ENCODE data around the gene COL23A1. TPM values are rescaled to one million over a fixed set of nuclear protein-coding genes. Genes with fewer than 3 reads are reported as not detected.
"Not testable (repeated sequence)": the region's sequence is repeated elsewhere in the genome, so short reads cannot be mapped to it uniquely, and the experiment has no call there.

COL23A1 gene
- total and polyA plus RNA-seq, 4 donors = 0.76 to 4.4 (median 1.3) TPM

DNA sequence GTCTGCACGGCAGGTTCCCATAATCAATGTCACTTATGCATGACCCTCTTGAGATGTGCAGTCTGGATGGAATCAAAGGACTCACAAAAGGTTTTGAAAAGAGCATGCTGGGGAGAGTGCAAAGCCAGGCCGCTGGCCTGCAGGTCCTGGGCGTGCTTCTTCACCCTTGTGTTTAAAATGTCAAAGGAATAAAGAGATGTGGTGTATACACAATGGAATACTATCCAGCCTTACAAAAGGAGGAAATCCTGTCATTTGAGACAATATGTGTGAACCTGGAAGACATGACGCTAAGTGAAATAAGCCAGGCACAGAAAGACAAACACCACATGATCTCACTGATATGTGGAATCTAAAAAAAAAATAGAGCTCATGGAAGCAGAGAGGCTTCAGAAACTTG is 220.1 kb downstream of the COL23A1 start:
- Histone ChIP-seq H3K27ac (ENCODE audit: low read depth in 1 of 2, low read length in 1 of 2) (no peak overlapping the region), H3K9ac (ENCODE audit: insufficient read depth in 1 of 2, low read length in 2 of 2) (no peak overlapping the region), H3K4me1 (ENCODE audit: control insufficient read depth in 5 of 5, insufficient read depth in 5 of 5, low read length in 5 of 5) (peaks cover 0 to 19% (median 0%) of the 10 kb centered on the region in 5 donors), H3K9me3 (ENCODE audit: control insufficient read depth in 4 of 4, insufficient read depth in 3 of 4, low read length in 3 of 4) (peaks cover 0 to 6% (median 2%) of the 10 kb centered on the region in 4 donors), H3K36me3 (ENCODE audit: control insufficient read depth in 4 of 4, insufficient read depth in 4 of 4, low read length in 4 of 4) (no peaks in the 10 kb centered on the region), H3K27me3 (ENCODE audit: control insufficient read depth in 3 of 3, insufficient read depth in 3 of 3, low read length in 2 of 3) (no peaks in the 10 kb centered on the region), H3K4me3 (no peak overlapping the region)
- DNase-seq (no peak), ATAC-seq (ENCODE audit: insufficient read depth, low FRiP score) (no peak)
- TF ChIP-seq, protein P1, sequence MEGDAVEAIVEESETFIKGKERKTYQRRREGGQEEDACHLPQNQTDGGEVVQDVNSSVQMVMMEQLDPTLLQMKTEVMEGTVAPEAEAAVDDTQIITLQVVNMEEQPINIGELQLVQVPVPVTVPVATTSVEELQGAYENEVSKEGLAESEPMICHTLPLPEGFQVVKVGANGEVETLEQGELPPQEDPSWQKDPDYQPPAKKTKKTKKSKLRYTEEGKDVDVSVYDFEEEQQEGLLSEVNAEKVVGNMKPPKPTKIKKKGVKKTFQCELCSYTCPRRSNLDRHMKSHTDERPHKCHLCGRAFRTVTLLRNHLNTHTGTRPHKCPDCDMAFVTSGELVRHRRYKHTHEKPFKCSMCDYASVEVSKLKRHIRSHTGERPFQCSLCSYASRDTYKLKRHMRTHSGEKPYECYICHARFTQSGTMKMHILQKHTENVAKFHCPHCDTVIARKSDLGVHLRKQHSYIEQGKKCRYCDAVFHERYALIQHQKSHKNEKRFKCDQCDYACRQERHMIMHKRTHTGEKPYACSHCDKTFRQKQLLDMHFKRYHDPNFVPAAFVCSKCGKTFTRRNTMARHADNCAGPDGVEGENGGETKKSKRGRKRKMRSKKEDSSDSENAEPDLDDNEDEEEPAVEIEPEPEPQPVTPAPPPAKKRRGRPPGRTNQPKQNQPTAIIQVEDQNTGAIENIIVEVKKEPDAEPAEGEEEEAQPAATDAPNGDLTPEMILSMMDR (IDR thresholded peaks at IDR 0.05; ENCODE audit: control extremely low read depth, extremely low read depth) = no peak
- 72 to 79% methylated on average over 4 of the region's 4 CpGs for WGBS, 2 donors

DNA sequence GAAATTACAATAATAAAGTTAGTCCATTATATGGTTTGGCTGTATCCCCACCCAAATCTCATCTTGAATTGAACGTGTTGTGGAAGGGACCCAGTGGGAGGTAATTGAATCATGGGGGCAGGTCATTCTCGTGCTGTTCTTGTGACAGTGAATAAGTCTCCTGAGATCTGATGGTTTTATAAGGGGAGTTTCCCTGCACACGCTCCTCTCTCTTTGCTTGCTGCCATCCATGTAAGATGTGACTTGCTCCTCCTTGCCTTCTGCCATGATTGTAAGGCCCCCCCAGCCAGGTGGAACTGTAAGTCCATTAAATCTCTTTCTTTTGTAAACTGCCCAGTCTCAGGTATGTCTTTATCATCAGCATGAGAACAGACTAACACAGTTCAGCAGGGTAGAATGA is 220.7 kb downstream of the COL23A1 start:
- H3K4me3 ChIP-seq; H3K36me3 ChIP-seq (ENCODE audit: control insufficient read depth in 4 of 4, insufficient read depth in 4 of 4, low read length in 4 of 4); H3K9ac ChIP-seq (ENCODE audit: insufficient read depth in 1 of 2, low read length in 2 of 2); ATAC-seq (ENCODE audit: insufficient read depth, low FRiP score); H3K27ac ChIP-seq (ENCODE audit: low read depth in 1 of 2, low read length in 1 of 2); DNase-seq; H3K9me3 ChIP-seq (ENCODE audit: control insufficient read depth in 4 of 4, insufficient read depth in 3 of 4, low read length in 3 of 4); H3K27me3 ChIP-seq (ENCODE audit: control insufficient read depth in 3 of 3, insufficient read depth in 3 of 3, low read length in 2 of 3): not testable (repeated sequence)
- peaks cover 0 to 19% (median 0%) of the 10 kb centered on the region in 5 donors for H3K4me1 ChIP-seq (ENCODE audit: control insufficient read depth in 5 of 5, insufficient read depth in 5 of 5, low read length in 5 of 5)
- WGBS, 2 donors = 90 to 92% methylated on average over 3 of the region's 3 CpGs

DNA sequence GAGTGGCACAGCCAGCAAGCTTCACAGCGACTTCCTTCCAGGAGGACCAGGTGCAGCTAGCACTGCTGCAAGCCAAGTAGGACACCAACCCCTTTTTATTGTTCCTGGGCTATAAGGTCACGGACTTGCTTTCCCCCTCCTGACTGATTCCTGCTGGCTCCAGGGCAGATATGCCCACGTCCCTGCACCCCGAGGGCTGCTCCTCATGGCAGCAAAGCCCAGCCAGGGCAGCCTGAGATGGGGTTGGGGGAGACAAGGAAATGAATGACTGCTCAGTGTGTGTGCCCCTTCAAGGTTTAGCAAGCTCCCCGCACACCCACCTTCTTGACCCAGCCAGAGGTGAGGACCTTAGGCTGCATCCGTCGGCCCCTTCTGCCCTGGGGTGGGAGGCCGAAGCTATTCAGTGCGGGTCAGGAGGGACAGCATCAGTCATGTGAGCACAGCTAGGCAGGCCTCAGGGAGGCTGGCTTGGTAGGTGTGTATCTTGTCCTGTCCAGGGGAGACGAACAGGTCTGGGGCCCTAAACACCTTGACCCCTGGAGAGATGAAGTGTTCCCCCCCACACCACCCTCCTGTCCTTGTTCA is 221.4 kb downstream of the COL23A1 start:
- ATAC-seq (ENCODE audit: insufficient read depth, low FRiP score) = no peak
- Histone ChIP-seq H3K27ac (ENCODE audit: low read depth in 1 of 2, low read length in 1 of 2) (no peak overlapping the region), H3K9me3 (ENCODE audit: control insufficient read depth in 4 of 4, insufficient read depth in 3 of 4, low read length in 3 of 4) (peaks cover 0 to 6% (median 2%) of the 10 kb centered on the region in 4 donors), H3K4me3 (no peak overlapping the region), H3K36me3 (ENCODE audit: control insufficient read depth in 4 of 4, insufficient read depth in 4 of 4, low read length in 4 of 4) (no peaks in the 10 kb centered on the region), H3K4me1 (ENCODE audit: control insufficient read depth in 5 of 5, insufficient read depth in 5 of 5, low read length in 5 of 5) (peaks cover 0 to 19% (median 0%) of the 10 kb centered on the region in 5 donors), H3K27me3 (ENCODE audit: control insufficient read depth in 3 of 3, insufficient read depth in 3 of 3, low read length in 2 of 3) (no peaks in the 10 kb centered on the region), H3K9ac (ENCODE audit: insufficient read depth in 1 of 2, low read length in 2 of 2) (no peak overlapping the region)
- TF ChIP-seq, protein P1 (IDR thresholded peaks at IDR 0.05; ENCODE audit: control extremely low read depth, extremely low read depth) = no peak
- WGBS, 2 donors = 95 to 97% methylated on average over 9 to 10 of the region's 10 CpGs
- DNase-seq = no peak

DNA sequence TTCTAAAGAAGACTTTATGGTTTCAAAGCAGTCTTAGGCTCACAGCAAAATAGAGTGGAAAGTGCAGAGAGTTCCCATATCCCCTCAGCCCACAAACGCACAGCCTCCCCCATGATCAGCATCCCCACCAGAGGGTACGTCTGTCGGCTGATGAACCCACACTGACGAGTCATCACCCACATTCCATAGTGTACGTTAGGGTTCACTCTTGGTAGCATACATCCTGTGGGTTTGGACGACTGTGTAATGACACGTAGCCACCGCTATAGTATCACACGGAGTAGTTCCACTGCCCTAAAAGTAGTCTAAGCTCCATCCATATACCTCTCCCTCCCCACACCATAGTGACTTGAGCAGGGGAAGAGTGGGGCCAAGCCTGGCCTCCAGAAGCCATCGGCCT is 221.9 kb downstream of the COL23A1 start:
- H3K27me3 ChIP-seq (ENCODE audit: control insufficient read depth in 3 of 3, insufficient read depth in 3 of 3, low read length in 2 of 3) = no peaks in the 10 kb centered on the region
- no peak for ATAC-seq (ENCODE audit: insufficient read depth, low FRiP score)
- WGBS, 2 donors = 56 to 75% methylated on average over 10 of the region's 10 CpGs
- H3K27ac ChIP-seq (ENCODE audit: low read depth in 1 of 2, low read length in 1 of 2) = no peak overlapping the region
- no peaks in the 10 kb centered on the region for H3K36me3 ChIP-seq (ENCODE audit: control insufficient read depth in 4 of 4, insufficient read depth in 4 of 4, low read length in 4 of 4)
- H3K9ac ChIP-seq (ENCODE audit: insufficient read depth in 1 of 2, low read length in 2 of 2) = no peak overlapping the region
- TF ChIP-seq, protein P1 (IDR thresholded peaks at IDR 0.05; ENCODE audit: control extremely low read depth, extremely low read depth) = no peak
- peaks cover 0 to 19% (median 0%) of the 10 kb centered on the region in 5 donors for H3K4me1 ChIP-seq (ENCODE audit: control insufficient read depth in 5 of 5, insufficient read depth in 5 of 5, low read length in 5 of 5)
- no peak for DNase-seq
- H3K9me3 ChIP-seq (ENCODE audit: control insufficient read depth in 4 of 4, insufficient read depth in 3 of 4, low read length in 3 of 4) = peaks cover 0 to 6% (median 2%) of the 10 kb centered on the region in 4 donors
- no peak overlapping the region for H3K4me3 ChIP-seq
